HL-60 (cell line): Measurements from ENCODE around the gene L3MBTL2.
A peak's percentile ranks its signal among the peaks of the same experiment; 100 is the strongest.

Source experiments
- DNase-seq, 2 experiments: peaks; one replicate each; pipeline ENCODE4 v3.0.0-alpha.2; 2010 to 2020; ENCODE audit warnings: low read depth in 1 of 2, low spot score in 1 of 2
- H3K27ac ChIP-seq: fragments of 250-450 bp; sonication (Bioruptor Pico); replicated peaks from 2 replicates; pipeline ENCODE4 v1.5.1; 2020; ENCODE audit warnings: mild to moderate bottlenecking, moderate library complexity
- H3K27me3 ChIP-seq: fragments of 250-450 bp; sonication (Bioruptor Pico); 2 replicates; pipeline ENCODE4 v1.5.1; 2021; ENCODE audit warnings: mild to moderate bottlenecking, moderate library complexity; ENCODE audit not compliant: insufficient read depth, poor library complexity, severe bottlenecking
- H3K4me3 ChIP-seq: replicated peaks from 2 replicates; pipeline ENCODE4 v1.5.1; 2011; ENCODE audit warnings: mild to moderate bottlenecking, control low read depth, low read length; ENCODE audit not compliant: insufficient read depth
- CTCF ChIP-seq: IDR thresholded peaks from one replicate; pipeline ENCODE4 v1.5.1; 2011; ENCODE audit warnings: low read length, control low read depth, inconsistent platforms; ENCODE audit not compliant: insufficient read depth
- GABPA ChIP-seq: IDR thresholded peaks from 2 replicates; pipeline ENCODE4 v1.6.1; 2012; ENCODE audit warnings: low read depth
- POLR2AphosphoS5 ChIP-seq: IDR thresholded peaks from 2 replicates; pipeline ENCODE4 v1.6.1; 2012; ENCODE audit warnings: low read depth
- REST ChIP-seq: IDR thresholded peaks from 2 replicates; pipeline ENCODE4 v1.6.1; 2012; ENCODE audit warnings: low read depth; ENCODE audit not compliant: insufficient replicate concordance
- SPI1 ChIP-seq: IDR thresholded peaks from 2 replicates; pipeline ENCODE4 v1.6.1; 2012; ENCODE audit warnings: low read depth, mild to moderate bottlenecking, borderline replicate concordance

L3MBTL2 gene

GRCh38 chr22:41217553-41218157 lies 12.5 kb downstream of the L3MBTL2 start:
- TF ChIP-seq GABPA: no peak
- TF ChIP-seq POLR2AphosphoS5: no peak; the same call in 1 of the 2 replicates
- peak; percentile 96 for TF ChIP-seq SPI1
- TF ChIP-seq REST: no peak
- no peak for TF ChIP-seq CTCF
- peak; percentile 79 to 83 for DNase-seq
- Histone ChIP-seq H3K27me3 (no peaks in the 10 kb centered on the region), H3K4me3 (peak overlapping the region; percentile 20), H3K27ac (peak overlapping the region; percentile 47)

- H3K4me3 ChIP-seq: no peak overlapping the region
- TF ChIP-seq REST: no peak
- TF ChIP-seq SPI1: no peak
- TF ChIP-seq GABPA: no peak
- no peak for TF ChIP-seq POLR2AphosphoS5
- TF ChIP-seq CTCF: no peak
- no peaks in the 10 kb centered on the region for H3K27me3 ChIP-seq
- no peak overlapping the region for H3K27ac ChIP-seq
- DNase-seq: no peak
Measured at GRCh38 chr22:41222846-41223507, 17.9 kb downstream of the L3MBTL2 start.

- Histone ChIP-seq H3K27ac (no peak overlapping the region), H3K4me3 (no peak overlapping the region), H3K27me3 (no peaks in the 10 kb centered on the region)
- no peak for TF ChIP-seq GABPA
- TF ChIP-seq REST: no peak
- TF ChIP-seq CTCF: no peak
- DNase-seq: no peak
Measured at GRCh38 chr22:41223535-41223934, 18.4 kb downstream of the L3MBTL2 start.
